OCI-M1 (cell line): ENCODE results near the gene RAD21L1.

ENCODE experiments used
- DNase-seq: peaks from one replicate; lab custom pipeline; 2025; lab: John Stamatoyannopoulos, UW

The RAD21L1 gene

DNA sequence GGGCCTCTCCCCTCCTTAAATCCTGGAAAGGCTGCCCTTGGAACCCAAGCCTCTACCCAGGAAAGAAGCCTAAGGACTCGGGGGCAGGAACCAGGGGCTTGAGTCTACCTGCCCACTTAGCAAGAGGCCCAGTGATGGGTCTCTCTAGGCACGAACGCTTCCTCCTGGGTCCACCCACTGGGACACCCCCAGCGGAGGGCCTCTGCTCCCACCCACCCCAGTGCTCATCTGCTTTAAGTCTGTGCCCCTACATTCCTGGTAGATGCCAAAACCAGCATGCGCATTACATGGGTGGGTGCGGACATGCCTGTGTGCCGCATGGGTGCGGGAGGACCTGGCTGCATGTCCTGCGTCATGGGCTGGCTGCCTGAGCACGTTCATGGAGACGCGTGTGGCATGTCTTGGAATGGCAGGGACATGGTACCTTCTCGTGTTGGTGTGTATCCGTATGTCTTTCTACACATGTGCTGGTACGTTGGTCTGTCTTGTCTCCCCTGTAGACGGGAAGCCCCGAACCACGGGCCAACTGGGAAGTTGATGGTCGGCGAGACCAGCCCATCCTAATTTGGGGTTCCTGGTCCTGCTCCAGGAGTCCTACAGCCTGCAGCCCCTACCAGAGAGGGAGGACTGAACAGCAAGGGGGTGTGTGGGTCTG is 69.6 kb downstream of the RAD21L1 start:
- DNase-seq: no peak

DNA sequence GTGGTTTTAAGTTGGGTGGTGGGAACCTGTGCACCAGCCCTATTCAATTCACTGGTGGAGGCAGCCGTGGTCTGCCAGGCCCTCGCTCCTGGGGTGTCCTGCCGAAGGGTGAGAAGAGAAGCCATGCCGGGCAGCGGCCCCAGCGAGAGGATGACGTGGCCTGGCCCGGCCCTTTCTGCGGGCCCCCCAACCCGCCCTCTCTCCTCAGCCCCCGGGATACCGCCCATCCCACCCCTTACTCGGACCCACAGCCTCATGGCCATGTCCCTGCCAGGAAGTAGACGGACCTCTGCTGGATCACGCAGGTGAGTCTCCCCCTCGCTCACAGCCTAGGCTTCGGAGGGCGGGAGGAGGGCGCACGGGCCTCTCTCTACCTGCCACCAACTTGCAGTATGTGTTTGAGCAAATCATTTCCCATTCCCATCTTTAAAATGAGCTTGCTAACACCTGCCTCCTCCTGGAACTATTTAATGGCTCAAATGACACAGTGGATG is 70.3 kb downstream of the RAD21L1 start:
- DNase-seq: no peak

DNA sequence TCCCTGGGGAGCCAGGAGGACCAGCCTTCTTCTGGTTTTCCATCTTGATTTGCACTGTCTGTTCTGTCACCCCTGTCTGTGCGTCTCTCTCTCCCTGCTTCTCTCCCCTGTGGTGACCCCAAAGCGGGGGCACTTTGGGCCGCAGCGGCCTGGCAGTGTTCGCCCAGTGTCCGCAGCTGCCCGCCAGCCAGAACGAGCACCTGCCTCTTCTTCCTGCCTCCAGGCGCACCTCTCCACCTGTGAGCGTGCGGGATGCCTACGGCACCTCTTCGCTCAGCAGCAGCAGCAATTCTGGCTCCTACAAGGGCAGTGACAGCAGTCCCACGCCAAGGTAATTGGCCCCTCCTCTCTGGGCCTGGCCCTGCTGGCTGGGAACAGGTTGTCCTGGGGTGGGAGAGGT is 71.1 kb downstream of the RAD21L1 start:
- no peak for DNase-seq

DNA sequence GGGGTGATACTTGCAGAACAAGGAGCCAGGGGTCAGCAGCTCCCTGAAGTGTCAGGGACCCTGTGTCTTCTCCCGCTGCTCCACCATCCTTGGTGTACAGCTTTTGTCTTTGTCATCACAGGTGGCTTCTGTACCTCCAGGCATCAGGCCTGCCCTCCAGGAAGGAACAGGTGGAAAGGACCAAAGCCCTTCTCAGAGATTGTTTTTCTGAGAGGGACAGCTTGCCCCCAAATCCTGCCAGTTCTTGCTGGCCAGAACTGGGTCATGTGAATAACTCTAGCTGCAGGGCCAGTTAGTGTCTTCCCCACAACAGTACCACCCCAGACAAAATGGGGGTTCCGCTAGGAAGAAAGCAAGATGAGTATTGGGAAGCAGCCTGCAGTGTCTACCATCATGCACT is 71.6 kb downstream of the RAD21L1 start:
- DNase-seq: no peak

DNA sequence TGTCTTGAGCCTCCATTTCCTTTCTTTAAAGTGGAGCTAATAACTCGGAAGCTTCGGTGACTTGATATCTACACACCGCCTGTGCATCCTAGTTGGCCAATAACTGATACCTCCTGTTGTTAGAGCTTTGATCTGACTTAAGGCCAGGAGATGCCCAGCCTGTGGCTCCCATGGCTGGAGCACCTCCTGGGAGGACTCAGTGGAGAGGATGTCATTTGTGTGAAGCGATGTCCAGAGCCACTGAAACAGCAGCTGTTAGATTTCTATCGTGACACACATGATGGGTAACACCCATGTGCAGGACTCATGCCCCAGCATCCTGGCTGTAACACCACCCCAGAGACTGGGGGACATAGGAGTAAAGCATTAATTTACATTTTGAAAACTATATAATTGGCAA is 72.3 kb downstream of the RAD21L1 start:
- no peak for DNase-seq

DNA sequence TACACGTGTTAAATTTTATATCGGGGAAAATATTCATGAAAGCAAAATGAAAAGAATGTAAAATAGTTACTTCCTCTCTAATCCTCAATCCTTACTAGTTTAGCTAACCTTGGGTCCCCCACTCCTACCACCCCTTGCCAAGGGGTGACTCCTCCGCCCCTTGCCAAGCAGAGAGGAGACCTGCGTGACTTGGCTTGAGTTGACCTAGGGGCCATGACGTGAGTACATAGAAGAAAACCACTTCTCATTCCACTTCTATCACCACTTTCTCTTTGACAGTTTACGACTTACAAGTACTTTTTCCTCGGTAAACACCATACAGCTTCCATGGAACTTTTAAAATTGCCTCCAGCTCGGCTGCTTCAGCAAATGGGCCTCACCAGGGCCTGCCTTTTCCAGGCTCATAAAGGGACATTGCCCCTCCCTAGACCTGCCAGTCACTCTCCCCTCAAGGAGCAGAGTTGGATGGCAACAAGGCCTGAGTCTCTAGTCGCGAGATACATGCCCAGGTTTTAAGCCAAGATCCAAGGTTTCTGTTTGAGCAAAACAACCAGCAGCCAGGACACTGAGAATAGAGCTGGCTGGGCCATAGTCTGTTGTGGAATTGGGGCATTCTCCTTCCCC is 73.2 kb downstream of the RAD21L1 start:
- no peak for DNase-seq

DNA sequence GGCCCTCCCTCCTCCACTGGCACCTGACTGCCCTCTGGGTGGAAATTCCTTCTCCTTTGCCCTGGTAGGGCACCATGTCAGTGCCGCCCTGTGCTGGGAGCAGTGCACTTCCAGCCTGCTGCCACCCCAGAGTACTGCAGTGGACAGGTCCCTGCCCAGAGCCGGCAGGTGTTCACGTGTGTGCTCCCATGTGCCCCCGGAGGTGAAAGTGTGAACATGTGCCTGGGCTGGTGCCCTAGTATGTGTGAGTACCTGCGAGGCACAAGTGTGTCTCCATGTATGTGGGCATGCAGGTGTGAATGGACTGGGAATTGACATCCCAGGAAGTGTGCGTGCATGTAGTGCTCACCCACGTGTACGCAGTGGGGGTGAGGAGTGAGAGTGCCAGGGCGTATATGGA is 73.7 kb downstream of the RAD21L1 start:
- DNase-seq: no peak

DNA sequence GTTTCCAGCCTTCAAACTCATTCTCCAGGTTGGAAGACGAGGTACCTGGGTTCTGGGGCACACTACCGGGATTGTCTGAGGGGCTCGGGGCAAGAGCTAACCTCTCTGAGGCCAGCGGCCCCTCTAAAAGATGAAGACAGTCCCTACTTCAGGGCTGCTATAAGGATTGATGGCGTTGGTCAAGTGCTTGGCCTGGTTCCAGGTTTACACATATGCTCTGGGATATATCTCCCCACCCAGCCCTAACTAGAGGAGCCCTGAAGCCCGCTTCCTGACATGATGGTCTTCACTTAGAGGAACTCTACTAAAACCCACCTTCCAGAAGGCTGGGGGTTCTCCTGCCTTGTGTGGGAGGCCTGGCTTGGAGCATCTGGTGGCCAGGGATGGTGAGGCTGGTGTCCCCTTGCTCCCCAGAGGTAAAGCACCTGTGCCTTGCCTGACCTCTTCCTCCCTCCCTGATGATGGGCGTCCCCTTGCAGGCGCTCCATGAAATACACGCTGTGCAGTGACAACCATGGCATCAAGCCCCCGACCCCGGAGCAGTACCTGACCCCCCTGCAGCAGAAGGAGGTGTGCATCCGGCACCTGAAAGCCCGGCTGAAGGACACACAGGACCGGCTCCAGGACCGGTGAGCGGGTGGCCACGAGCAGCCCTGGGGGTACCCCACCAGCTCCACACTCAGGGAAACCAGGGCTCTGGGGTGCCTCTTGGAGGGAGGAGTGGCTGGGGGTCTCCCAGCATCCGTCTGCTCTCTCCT is 74.4 kb downstream of the RAD21L1 start:
- no peak for DNase-seq

DNA sequence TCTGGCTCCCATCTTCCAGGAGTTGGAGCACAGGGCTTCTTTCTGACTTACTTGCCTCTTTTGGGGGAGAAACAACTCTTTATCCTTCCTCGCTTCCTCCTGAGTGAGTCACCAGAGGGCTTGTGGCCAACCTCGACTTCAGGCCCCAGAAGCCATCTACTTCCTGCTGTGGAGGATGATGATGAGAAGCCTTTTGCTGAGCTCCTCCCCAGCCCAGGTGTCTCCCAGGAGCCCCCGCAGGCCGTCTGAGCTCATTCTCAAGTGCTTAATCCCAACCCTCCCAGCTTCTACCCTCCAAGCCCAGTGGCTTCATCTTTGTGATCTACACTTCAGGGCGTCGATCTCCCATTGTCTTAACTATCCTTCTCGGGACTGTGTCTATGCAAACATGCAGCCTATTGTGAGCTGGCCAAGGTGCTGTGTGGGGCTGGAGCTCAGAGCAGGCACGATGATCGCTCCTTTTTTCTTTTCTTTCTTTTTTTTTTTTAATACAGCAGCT is 75.2 kb downstream of the RAD21L1 start:
- peak; percentile 33 for DNase-seq

DNA sequence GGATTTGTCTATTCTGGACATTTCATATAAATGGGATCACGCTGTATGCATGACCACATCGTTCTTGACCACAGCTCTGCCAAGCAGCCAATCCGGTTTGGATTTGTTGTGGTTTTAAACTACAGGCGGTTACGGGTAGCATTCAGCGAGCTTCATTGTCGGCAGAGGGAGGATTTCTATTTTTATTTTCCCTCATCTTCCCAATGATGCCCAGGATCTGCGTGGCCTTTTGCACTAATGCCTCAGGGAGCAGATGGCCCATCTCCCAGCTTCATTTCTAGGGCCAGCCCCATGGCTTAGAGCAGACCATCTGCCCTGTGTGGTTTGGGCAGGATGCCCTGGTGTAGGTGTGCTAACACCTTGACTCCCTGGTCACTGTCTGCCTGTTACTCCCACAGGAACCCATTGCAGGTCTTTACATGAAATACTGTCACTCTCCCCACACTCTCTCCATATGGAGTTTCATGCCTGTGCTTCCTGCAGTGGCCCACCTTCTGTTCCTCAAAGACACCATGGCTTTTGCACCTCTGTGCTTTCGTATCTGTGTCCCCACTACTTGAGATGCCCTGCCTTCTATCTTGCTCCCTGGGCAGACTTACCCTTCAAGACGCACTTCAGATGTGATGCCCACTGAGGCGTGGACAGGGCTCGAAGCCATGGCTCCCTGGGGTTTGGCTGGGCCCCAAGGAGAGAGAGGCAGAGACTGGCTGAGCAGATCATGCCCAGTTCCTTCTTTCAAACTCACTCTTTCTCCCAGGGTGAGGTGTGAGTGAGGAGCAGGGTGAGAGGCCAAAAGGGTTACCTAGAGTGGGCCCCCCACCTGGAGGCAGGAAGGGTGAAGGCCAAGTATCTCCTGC is 77.1 kb downstream of the RAD21L1 start:
- peak; percentile 51 for DNase-seq

DNA sequence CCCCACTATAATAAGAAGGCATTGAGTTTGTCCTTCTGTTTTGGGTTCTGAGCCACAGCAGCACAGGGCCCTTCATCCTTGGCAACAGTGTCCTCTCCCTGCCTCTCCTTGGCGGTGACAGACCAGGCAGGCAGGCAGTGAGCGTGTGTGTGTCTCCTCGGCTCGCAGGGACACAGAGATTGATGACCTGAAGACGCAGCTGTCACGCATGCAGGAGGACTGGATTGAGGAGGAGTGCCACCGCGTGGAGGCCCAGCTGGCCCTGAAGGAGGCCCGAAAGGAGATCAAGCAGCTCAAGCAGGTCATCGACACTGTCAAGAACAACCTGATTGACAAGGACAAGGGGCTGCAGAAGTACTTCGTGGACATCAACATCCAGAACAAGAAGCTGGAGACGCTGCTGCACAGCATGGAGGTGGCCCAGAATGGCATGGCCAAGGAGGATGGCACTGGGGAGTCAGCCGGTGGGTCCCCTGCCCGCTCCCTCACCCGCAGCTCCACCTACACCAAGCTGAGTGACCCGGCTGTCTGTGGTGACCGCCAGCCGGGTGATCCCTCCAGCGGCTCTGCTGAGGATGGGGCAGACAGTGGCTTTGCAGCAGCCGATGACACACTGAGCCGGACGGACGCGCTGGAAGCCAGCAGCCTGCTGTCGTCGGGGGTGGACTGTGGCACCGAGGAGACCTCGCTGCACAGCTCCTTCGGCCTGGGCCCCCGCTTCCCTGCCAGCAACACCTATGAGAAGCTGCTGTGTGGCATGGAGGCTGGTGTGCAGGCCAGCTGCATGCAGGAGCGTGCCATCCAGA is 79.1 kb downstream of the RAD21L1 start:
- DNase-seq: no peak
